Osteocyte (in vitro differentiated cells): Measurements from ENCODE around the gene PRR33. TPM values are rescaled to one million over a fixed set of nuclear protein-coding genes. Genes with fewer than 3 reads are reported as not detected.

Source experiments
- DNase-seq: peaks from one replicate; pipeline ENCODE4 v3.0.0; 2021; ENCODE audit warnings: mixed read lengths; ENCODE audit not compliant: unreplicated experiment; ENCODE audit errors: extremely low spot score
- H3K27ac Mint-ChIP-seq: one replicate; pipeline ENCODE4 v1.8.0; 2021; ENCODE audit warnings: mild to moderate bottlenecking, mixed read lengths; ENCODE audit not compliant: unreplicated experiment
- H3K27me3 Mint-ChIP-seq: one replicate; pipeline ENCODE4 v1.8.0; 2021; ENCODE audit warnings: mixed read lengths; ENCODE audit not compliant: unreplicated experiment
- H3K36me3 Mint-ChIP-seq: one replicate; pipeline ENCODE4 v1.8.0; 2021; ENCODE audit warnings: mixed read lengths; ENCODE audit not compliant: unreplicated experiment
- H3K4me1 Mint-ChIP-seq: one replicate; pipeline ENCODE4 v1.8.0; 2021; ENCODE audit warnings: mixed read lengths; ENCODE audit not compliant: unreplicated experiment
- H3K4me3 Mint-ChIP-seq: one replicate; pipeline ENCODE4 v1.8.0; 2021; ENCODE audit warnings: mild to moderate bottlenecking, moderate library complexity, mixed read lengths; ENCODE audit not compliant: unreplicated experiment
- H3K9me3 Mint-ChIP-seq: one replicate; pipeline ENCODE4 v1.8.0; 2021; ENCODE audit warnings: mixed read lengths; ENCODE audit not compliant: unreplicated experiment
- total RNA-seq: library from RNA; stranded (reverse); gene quantifications from 2 replicates; pipeline ENCODE4 v1.2.1, GENCODE V29; 2021
- TF ChIP-seq, protein P1 (sequence below): fragments of 200-600 bp; sonication (generic); IDR thresholded peaks from 2 replicates; pipeline ENCODE4 v1.5.0; 2021; ENCODE audit warnings: antibody characterized with exemption, mild to moderate bottlenecking, moderate library complexity

Gene PRR33
- total RNA-seq, 1 donor from 2014 or later: not detected

GRCh38 chr11:1881442-1882264, 10.0 kb downstream of the PRR33 start:
- DNase-seq: no peak
- no peak overlapping the region for H3K4me3 Mint-ChIP-seq
- H3K36me3 Mint-ChIP-seq: no peaks in the 10 kb centered on the region
- TF ChIP-seq, protein P1, sequence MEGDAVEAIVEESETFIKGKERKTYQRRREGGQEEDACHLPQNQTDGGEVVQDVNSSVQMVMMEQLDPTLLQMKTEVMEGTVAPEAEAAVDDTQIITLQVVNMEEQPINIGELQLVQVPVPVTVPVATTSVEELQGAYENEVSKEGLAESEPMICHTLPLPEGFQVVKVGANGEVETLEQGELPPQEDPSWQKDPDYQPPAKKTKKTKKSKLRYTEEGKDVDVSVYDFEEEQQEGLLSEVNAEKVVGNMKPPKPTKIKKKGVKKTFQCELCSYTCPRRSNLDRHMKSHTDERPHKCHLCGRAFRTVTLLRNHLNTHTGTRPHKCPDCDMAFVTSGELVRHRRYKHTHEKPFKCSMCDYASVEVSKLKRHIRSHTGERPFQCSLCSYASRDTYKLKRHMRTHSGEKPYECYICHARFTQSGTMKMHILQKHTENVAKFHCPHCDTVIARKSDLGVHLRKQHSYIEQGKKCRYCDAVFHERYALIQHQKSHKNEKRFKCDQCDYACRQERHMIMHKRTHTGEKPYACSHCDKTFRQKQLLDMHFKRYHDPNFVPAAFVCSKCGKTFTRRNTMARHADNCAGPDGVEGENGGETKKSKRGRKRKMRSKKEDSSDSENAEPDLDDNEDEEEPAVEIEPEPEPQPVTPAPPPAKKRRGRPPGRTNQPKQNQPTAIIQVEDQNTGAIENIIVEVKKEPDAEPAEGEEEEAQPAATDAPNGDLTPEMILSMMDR: no peak
- H3K9me3 Mint-ChIP-seq: no peaks in the 10 kb centered on the region
- peaks cover 22% of the 10 kb centered on the region for H3K4me1 Mint-ChIP-seq
- no peaks in the 10 kb centered on the region for H3K27me3 Mint-ChIP-seq
- no peak overlapping the region for H3K27ac Mint-ChIP-seq

GRCh38 chr11:1880746-1881441, 10.8 kb downstream of the PRR33 start:
- TF ChIP-seq, protein P1: no peak
- Mint-ChIP-seq H3K4me3 (no peak overlapping the region), H3K27me3 (no peaks in the 10 kb centered on the region), H3K36me3 (no peaks in the 10 kb centered on the region), H3K9me3 (no peaks in the 10 kb centered on the region), H3K27ac (peak overlapping the region; percentile 95), H3K4me1 (peaks cover 29% of the 10 kb centered on the region)
- no peak for DNase-seq

DNA sequence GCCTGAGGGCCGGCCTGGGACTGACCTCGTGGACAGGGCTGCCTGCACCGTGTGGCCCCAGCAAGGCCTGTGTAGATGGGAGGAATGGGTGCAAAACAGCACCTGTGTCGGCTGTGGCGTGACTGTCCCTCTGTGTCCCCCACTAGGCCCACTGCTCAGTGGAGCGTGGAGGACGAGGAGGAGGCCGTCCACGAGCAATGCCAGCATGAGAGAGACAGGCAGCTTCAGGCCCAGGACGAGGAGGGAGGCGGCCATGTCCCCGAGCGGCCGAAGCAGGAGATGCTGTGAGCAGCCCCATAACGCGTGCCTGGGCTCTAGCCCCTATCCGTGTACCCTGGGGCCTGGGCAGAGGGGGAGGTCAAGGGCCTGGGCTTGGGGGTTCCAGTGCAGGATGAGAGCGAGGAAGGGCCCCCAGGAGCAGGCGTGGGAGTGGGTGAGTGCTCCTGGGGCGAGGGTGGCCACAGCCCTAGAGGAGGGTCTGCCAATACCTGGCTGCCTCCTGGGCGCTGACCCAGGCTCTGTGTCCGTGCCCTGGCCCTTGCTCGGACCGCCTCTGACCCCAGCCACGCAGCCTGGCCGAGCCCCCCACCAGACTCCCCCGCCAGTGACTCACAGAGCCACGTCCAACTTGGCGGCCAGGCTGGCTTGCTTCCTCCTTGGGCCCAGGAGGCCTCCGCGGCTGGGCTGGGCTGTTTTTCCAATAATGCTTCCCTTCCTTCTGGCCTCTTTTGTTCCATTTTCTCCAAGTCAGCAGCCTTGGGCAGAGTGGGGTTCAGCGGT, 11.6 kb downstream of the PRR33 start:
- H3K9me3 Mint-ChIP-seq: no peaks in the 10 kb centered on the region

DNA sequence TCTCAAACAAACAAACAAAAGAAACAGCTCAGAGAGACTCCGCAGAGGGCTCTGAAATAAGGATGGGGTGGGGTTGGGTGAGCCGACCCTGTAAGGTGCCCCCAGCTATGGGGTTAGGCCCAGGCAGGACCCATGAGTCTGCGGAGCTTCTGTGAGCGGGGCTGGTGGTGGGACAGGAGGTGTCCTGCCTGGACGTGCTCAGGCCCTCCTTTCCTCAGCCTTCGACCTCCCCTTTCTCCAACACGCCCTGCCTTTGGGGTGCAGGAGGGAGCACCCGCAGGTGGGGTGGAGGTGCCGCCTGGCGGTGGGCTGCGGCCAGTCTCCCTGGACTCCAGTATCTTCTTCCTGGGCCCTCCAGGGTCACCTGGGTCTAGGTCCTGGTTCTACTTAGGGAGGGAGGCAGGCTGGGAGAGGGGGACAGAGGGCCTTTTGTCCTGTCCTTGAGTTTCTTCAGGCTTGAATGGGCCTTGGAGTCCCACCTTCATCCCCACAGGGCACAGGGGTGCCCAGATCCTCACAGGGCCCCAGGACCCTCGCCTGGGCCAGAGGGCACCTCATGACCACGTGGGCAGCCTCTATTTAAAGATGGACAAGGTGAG, 12.3 kb downstream of the PRR33 start:
- Mint-ChIP-seq H3K4me1 (peaks cover 39% of the 10 kb centered on the region), H3K27me3 (no peaks in the 10 kb centered on the region), H3K27ac (peak overlapping the region; percentile 95), H3K9me3 (no peaks in the 10 kb centered on the region), H3K36me3 (no peaks in the 10 kb centered on the region), H3K4me3 (no peak overlapping the region)
- TF ChIP-seq, protein P1: no peak
- no peak for DNase-seq

More for the DNA sequence above, 11.6 kb downstream of the PRR33 start:
- Mint-ChIP-seq H3K27me3 (no peaks in the 10 kb centered on the region), H3K4me1 (peaks cover 34% of the 10 kb centered on the region), H3K36me3 (no peaks in the 10 kb centered on the region), H3K27ac (peak overlapping the region; percentile 95), H3K4me3 (no peak overlapping the region)
- no peak for DNase-seq
- TF ChIP-seq, protein P1: no peak
